ENCODE results near the gene EID1.
A peak's percentile ranks its signal among the peaks of the same experiment; 100 is the strongest.

EID1 gene

GRCh38 chr15:48913141-48913540 is 35.2 kb downstream of the EID1 start:
- DNase-seq (ENCODE audit: low read depth), result no peak

- no peak for DNase-seq (ENCODE audit: low read depth)
Observed at GRCh38 chr15:48914717-48915116, 36.8 kb downstream of the EID1 start.

- DNase-seq (ENCODE audit: low read depth), result no peak
Observed at GRCh38 chr15:48915861-48916260, 37.9 kb downstream of the EID1 start.

DNA sequence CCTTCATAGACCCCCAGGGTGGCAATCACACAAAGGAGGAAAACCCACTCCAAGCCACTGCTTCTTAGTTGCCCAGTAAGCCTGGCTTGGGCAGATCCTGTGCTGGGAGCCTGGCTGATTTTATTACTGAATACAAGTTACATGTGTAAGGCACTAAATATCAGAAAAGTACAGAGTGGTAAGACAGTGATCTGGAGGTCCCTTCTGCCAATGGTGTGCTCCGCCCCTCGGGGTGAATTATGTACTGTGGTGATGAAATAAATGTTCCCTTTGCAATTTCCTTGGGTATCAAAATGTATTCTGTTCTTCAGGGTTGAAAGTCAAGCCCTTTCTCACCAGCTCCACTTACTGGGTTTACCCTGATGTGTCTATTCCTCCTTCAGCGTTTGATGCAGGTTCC is 38.8 kb downstream of the EID1 start:
- DNase-seq (ENCODE audit: low read depth), result no peak

- no peak for DNase-seq (ENCODE audit: low read depth)
Observed at GRCh38 chr15:48922046-48922445, 44.1 kb downstream of the EID1 start.

- DNase-seq (ENCODE audit: low read depth), result no peak
Observed at GRCh38 chr15:48924528-48925393, 46.8 kb downstream of the EID1 start.

- DNase-seq (ENCODE audit: low read depth), result peak; percentile 93
Observed at GRCh38 chr15:48925714-48926223, 47.8 kb downstream of the EID1 start.

DNA sequence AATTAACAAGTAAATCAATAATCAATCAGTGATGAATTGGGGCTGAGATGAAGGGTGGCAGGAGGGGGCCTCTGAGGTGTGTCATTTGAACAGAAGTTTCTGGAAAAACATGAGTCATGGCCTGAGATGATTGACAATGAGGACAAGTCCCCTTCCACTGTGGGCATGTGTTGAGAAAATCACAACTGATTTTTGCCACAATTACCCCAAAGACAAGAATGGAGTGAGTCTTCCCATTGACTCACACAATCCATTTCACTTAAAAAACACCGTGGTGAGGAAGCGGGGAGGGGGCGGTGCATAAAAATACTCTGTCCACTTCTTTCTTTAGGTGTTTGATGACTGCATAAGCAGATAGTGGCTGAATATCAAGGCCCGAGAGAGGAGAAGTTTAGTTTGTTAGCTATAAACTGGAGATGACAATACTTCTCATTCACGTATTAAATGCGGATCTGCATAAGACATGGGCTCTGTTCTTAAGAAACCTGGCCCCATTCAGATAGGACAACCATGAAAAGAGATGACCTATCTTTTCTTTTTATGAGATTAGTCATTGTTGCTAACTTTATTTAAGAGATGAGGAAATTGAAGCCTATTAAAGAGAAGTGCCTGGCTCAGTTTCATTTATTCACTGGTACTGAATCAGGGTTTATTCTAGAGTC is 51.1 kb downstream of the EID1 start:
- no peak for DNase-seq (ENCODE audit: low read depth)

DNA sequence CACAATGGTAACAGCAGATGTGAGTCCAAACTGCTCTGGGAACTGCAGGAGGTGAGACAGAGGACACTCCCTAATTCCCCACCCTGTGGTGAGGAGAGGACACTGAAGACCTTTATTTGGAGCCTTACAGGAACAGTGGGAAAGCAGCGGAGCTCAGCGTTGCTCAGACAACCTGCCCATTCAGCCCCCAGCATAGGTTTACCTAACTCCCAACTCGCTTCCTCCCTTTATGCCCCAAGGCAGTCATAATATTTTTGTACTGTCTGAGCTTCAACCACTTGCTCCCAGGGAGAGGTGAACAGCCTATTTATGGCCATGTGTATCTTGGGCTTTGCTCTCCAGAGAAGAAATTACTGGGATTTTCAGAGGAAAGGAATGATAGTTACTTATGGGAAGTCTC is 51.7 kb downstream of the EID1 start:
- no peak for DNase-seq (ENCODE audit: low read depth)

Measured in fibroblast of the conjunctiva (primary cell).